B cell (primary cell): ENCODE results near the gene EIF4G2. TPM values are rescaled to one million over a fixed set of nuclear protein-coding genes. Genes with fewer than 3 reads are reported as not detected.

Source experiments
- ATAC-seq: fragments of 200-7000 bp; cut with Tn5 transposase; one replicate; pipeline ENCODE4 v1.10.0; 2021; ENCODE audit warnings: low read depth, mild to moderate bottlenecking, moderate number of reproducible peaks, moderate library complexity
- CTCF ChIA-PET: fragments of 350-600 bp; sonication (Branson Sonifier 250); formaldehyde crosslinking; loops from one replicate; lab custom pipeline; 2021; ENCODE audit warnings: antibody characterized with exemption, inconsistent platforms; lab: Charles Lee
- POLR2A ChIA-PET: fragments of 350-600 bp; sonication (Branson Sonifier 250); formaldehyde crosslinking; loops from one replicate; lab custom pipeline; 2021; ENCODE audit warnings: antibody characterized with exemption; lab: Charles Lee
- DNase-seq: peaks from one replicate; pipeline ENCODE4 v3.0.0; 2013
- H2AFZ ChIP-seq: 2 replicates; pipeline ENCODE4 v1.6.1; 2012; ENCODE audit warnings: mild to moderate bottlenecking, low read depth, low read length; ENCODE audit not compliant: insufficient read depth, poor library complexity, severe bottlenecking
- H3K27ac ChIP-seq, 2 donors: 1 replicate in 1 of 2; 2 replicates in 1 of 2; pipeline ENCODE4 v1.5.1; 2012 to 2013; ENCODE audit warnings: low read length in 2 of 2, mild to moderate bottlenecking in 2 of 2, moderate library complexity in 1 of 2
- H3K27me3 ChIP-seq, 4 experiments: fragments of 200-600 bp in 1 of 4; sonication (generic) in 1 of 4; replicated peaks in 1 of 4; 1 replicate in 2 of 4; 2 replicates in 2 of 4; pipeline versions ENCODE4 v1.6.1 to v1.7.0; 2013 to 2016; ENCODE audit warnings: low read length in 3 of 4, mild to moderate bottlenecking in 2 of 4, mixed read lengths in 1 of 4, moderate library complexity in 1 of 4; ENCODE audit not compliant: insufficient read depth in 4 of 4, control insufficient read depth in 3 of 4; ENCODE audit errors: control extremely low read depth in 1 of 4
- H3K36me3 ChIP-seq, 2 experiments: replicated peaks in 1 of 2; 1 replicate in 1 of 2; 2 replicates in 1 of 2; pipeline versions ENCODE4 v1.6.1 to v1.7.1; 2013; ENCODE audit warnings: low read length in 1 of 2; ENCODE audit not compliant: insufficient read depth in 2 of 2, control insufficient read depth in 1 of 2; ENCODE audit errors: control extremely low read depth in 1 of 2, extremely low read depth in 1 of 2
- H3K4me1 ChIP-seq, 2 donors: fragments of 200-600 bp in 1 of 2; sonication (generic) in 1 of 2; 1 replicate in 1 of 2; 2 replicates in 1 of 2; pipeline versions ENCODE4 v1.5.1 to v1.6.1; 2013 to 2017; ENCODE audit warnings: low read length in 2 of 2; ENCODE audit not compliant: control insufficient read depth in 2 of 2, insufficient read depth in 2 of 2
- H3K4me2 ChIP-seq: replicated peaks from 2 replicates; pipeline ENCODE3; 2012; ENCODE audit warnings: mild to moderate bottlenecking, low read depth, low read length; ENCODE audit not compliant: poor library complexity, severe bottlenecking
- H3K4me3 ChIP-seq, 5 experiments: fragments of 200-600 bp in 1 of 5; sonication (generic) in 1 of 5; 1 replicate in 3 of 5; 2 replicates in 2 of 5; pipeline versions ENCODE4 v1.5.1 to v1.7.0; 2011 to 2016; ENCODE audit warnings: low read length in 4 of 5, mild to moderate bottlenecking in 4 of 5, low read depth in 2 of 5, control low read depth in 1 of 5, moderate library complexity in 1 of 5; ENCODE audit not compliant: insufficient read depth in 1 of 5; ENCODE audit errors: control extremely low read depth in 1 of 5, extremely low read depth in 1 of 5
- H3K79me2 ChIP-seq: fragments of 200-600 bp; sonication (generic); one replicate; pipeline ENCODE4 v1.6.0; 2016; ENCODE audit warnings: low read length; ENCODE audit not compliant: control insufficient read depth, insufficient read depth
- H3K9ac ChIP-seq: fragments of 200-600 bp; sonication (generic); 2 replicates; pipeline ENCODE4 v1.6.1; 2017; ENCODE audit warnings: mild to moderate bottlenecking, low read length, moderate library complexity
- H3K9me3 ChIP-seq, 3 donors: one replicate each; pipeline versions ENCODE4 v1.6.1 to v1.7.1; 2013; ENCODE audit warnings: low read length in 2 of 3; ENCODE audit not compliant: control insufficient read depth in 2 of 3, insufficient read depth in 1 of 3; ENCODE audit errors: control extremely low read depth in 1 of 3
- H4K20me1 ChIP-seq: 2 replicates; pipeline ENCODE4 v1.6.0; 2012; ENCODE audit warnings: mild to moderate bottlenecking, low read length; ENCODE audit not compliant: insufficient read depth, control insufficient read depth, poor library complexity, severe bottlenecking
- H3K27ac Mint-ChIP-seq: one replicate; pipeline ENCODE4 v1.8.0; 2021; ENCODE audit warnings: mixed read lengths
- H3K27me3 Mint-ChIP-seq: one replicate; pipeline ENCODE4 v1.8.0; 2021; ENCODE audit warnings: mixed read lengths
- H3K4me1 Mint-ChIP-seq: one replicate; pipeline ENCODE4 v1.8.0; 2021; ENCODE audit warnings: mixed read lengths
- H3K4me3 Mint-ChIP-seq: one replicate; pipeline ENCODE4 v1.8.0; 2021; ENCODE audit warnings: mixed read lengths
- H3K9me3 Mint-ChIP-seq: one replicate; pipeline ENCODE4 v1.8.0; 2022; ENCODE audit warnings: mixed read lengths; ENCODE audit not compliant: insufficient read depth
- CTCF ChIP-seq: fragments of 200-600 bp; IDR thresholded peaks from one replicate; pipeline ENCODE4 v1.8.0; 2022; ENCODE audit warnings: antibody characterized with exemption, mild to moderate bottlenecking
- EZH2 ChIP-seq: IDR thresholded peaks from 2 replicates; pipeline ENCODE4 v1.6.1; 2012; ENCODE audit warnings: borderline replicate concordance, low read depth, mild to moderate bottlenecking, moderate library complexity, low read length; ENCODE audit not compliant: insufficient read depth, poor library complexity, severe bottlenecking
- WGBS: methylation state at CpG from one replicate; pipeline ENCODE4 v1.1.5; 2013; ENCODE audit warnings: missing lambda C conversion rate; ENCODE audit not compliant: insufficient coverage; 5-methylcytosine and 5-hydroxymethylcytosine counted together
- intact Hi-C: fragments of 100-400 bp; cut with micrococcal nuclease; formaldehyde crosslinking; loops from one replicate; pipeline ENCODE4 v1.10.0; 2022
- polyA plus RNA-seq: library from polyadenylated mRNA; depleted of rRNA; stranded (reverse); fragments of >200 nt; gene quantifications from 2 replicates; pipeline ENCODE4 v1.2.3, GENCODE V29; 2012
- total RNA-seq, 2 donors: library from RNA; stranded (reverse); fragments of 120-200 nt in 1 of 2; gene quantifications; 1 replicate in 1 of 2; 2 replicates in 1 of 2; pipeline versions ENCODE4 v1.2.3 to v1.2.4, GENCODE V29; 2013 to 2022

Gene EIF4G2
- total and polyA plus RNA-seq, 2 donors (not counting 1 experiment from before 2014, with no cell fraction given): 275 to 592 TPM

GRCh38 chr11:10785146-10785474 is 23.6 kb downstream of the EIF4G2 start:
- no peaks in the 10 kb centered on the region for H4K20me1 ChIP-seq
- H3K4me1 ChIP-seq: no peaks in the 10 kb centered on the region
- H3K9me3 Mint-ChIP-seq: no peaks in the 10 kb centered on the region
- H3K27me3 Mint-ChIP-seq: no peaks in the 10 kb centered on the region
- H3K27ac ChIP-seq: no peak overlapping the region
- no peak overlapping the region for H3K27ac Mint-ChIP-seq
- H3K27me3 ChIP-seq: no peaks in the 10 kb centered on the region
- 92% methylated on average over 2 of the region's 4 CpGs for WGBS
- DNase-seq (no peak), ATAC-seq (no peak)
- intact Hi-C loops: no loop called here
- no peaks in the 10 kb centered on the region for H3K36me3 ChIP-seq
- no peaks in the 10 kb centered on the region for H3K9me3 ChIP-seq
- POLR2A ChIA-PET: no interaction called here
- no peaks in the 10 kb centered on the region for H3K79me2 ChIP-seq
- H3K4me3 Mint-ChIP-seq: no peak overlapping the region
- no peaks in the 10 kb centered on the region for H3K4me1 Mint-ChIP-seq
- H3K9ac ChIP-seq: no peak overlapping the region
- H3K4me2 ChIP-seq: no peak overlapping the region
- no peak overlapping the region for H3K4me3 ChIP-seq
- CTCF ChIA-PET: interaction anchor here (1.1 kb wide), 1 partner anchor 15 kb away, joined by 4 read pairs; no protein-coding TSS in a partner anchor
- H2AFZ ChIP-seq: no peak overlapping the region
- TF ChIP-seq EZH2: no peak
- TF ChIP-seq CTCF: no peak

- ATAC-seq (no peak), DNase-seq (no peak)
- Mint-ChIP-seq H3K4me1 (no peaks in the 10 kb centered on the region), H3K9me3 (no peaks in the 10 kb centered on the region), H3K27me3 (no peaks in the 10 kb centered on the region), H3K27ac (no peak overlapping the region), H3K4me3 (no peak overlapping the region)
- POLR2A ChIA-PET: interaction anchor here (1.6 kb wide), 1 partner anchor 25 kb away, joined by 3 read pairs; the partner anchor contains the start of gene EIF4G2
- intact Hi-C loops: no loop called here
- H3K36me3 ChIP-seq: no peaks in the 10 kb centered on the region
- TF ChIP-seq EZH2: no peak
- no peak for TF ChIP-seq CTCF
- H4K20me1 ChIP-seq: no peaks in the 10 kb centered on the region
- H2AFZ ChIP-seq: no peak overlapping the region
- 93% methylated on average over 5 of the region's 10 CpGs for WGBS
- no peaks in the 10 kb centered on the region for H3K9me3 ChIP-seq
- H3K4me2 ChIP-seq: no peak overlapping the region
- no peak overlapping the region for H3K4me3 ChIP-seq
- no peaks in the 10 kb centered on the region for H3K79me2 ChIP-seq
- H3K27ac ChIP-seq: no peak overlapping the region
- H3K9ac ChIP-seq: no peak overlapping the region
- no peaks in the 10 kb centered on the region for H3K27me3 ChIP-seq
- no peaks in the 10 kb centered on the region for H3K4me1 ChIP-seq
- CTCF ChIA-PET: interaction anchor here (1.1 to 4.5 kb wide), 2 partner anchors 7 to 14 kb away, joined by 4 to 22 read pairs; no protein-coding TSS in a partner anchor
Measured at GRCh38 chr11:10784232-10785145, 24.2 kb downstream of the EIF4G2 start.
